ENCODE data around the gene TRIB2.
A peak's percentile ranks its signal among the peaks of the same experiment; 100 is the strongest.

TRIB2 gene

DNA sequence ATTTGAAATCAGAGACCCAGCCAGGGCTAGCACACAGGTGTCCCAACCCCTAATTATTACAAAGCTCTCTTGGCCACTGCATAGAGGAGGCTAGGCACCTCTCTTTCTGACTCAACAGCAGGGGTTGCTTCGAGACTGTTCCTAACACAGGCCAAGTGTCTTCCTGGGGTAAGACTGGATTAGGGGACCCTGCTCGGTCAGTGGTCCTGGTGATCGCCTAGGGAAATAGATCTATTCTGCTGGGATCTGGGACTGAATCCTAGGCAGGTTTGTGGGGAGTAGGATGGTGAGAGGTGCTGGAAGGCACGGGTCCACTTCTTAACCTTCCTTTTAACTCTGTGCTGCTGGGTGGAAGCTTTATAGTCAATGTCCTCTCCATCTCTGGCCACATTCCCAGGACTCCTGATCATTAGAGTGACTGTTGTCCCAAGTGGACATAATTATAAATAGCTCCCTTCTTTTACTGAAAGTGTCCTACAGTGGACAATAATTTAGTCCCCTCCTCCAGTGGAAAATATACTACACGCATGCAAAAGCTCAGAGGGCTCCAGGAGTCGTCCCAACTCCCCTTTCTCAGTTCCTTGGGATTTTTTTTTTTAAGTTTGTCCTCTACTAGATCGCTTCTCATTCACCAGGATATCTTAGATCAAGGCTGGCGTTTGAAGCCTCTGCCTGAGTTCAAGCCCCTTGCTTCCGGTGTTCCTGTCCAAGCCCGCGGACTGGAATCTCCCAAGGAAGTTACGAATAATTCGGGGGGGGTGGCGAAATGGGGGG lies 1.3 kb upstream of the TRIB2 start:
- no peak for FAIRE-seq

DNA sequence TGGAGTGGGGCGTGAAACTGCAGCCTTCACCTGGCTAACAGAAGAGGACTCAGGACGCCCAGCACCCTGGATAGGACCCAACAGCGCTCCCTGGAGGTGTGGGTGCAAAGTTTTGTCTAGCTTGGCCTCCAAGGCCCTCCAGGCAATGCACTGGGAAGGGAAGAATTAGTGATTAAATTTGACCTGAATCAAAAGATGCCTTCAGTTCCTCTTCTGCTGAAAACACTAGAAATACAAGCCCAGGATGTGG lies 779 bp upstream of the TRIB2 start:
- peak; percentile 67 for TF ChIP-seq CTCF (IDR thresholded peaks at IDR 0.05; ENCODE audit: insufficient read depth, missing control alignments)
- DNase-seq (ENCODE audit: insufficient read length, low spot score) (no peak), FAIRE-seq (no peak)

More for the DNA sequence above, 1.3 kb upstream of the TRIB2 start:
- no peak for DNase-seq (ENCODE audit: insufficient read length, low spot score)
- no peak for TF ChIP-seq CTCF (IDR thresholded peaks at IDR 0.05; ENCODE audit: insufficient read depth, missing control alignments)

DNA sequence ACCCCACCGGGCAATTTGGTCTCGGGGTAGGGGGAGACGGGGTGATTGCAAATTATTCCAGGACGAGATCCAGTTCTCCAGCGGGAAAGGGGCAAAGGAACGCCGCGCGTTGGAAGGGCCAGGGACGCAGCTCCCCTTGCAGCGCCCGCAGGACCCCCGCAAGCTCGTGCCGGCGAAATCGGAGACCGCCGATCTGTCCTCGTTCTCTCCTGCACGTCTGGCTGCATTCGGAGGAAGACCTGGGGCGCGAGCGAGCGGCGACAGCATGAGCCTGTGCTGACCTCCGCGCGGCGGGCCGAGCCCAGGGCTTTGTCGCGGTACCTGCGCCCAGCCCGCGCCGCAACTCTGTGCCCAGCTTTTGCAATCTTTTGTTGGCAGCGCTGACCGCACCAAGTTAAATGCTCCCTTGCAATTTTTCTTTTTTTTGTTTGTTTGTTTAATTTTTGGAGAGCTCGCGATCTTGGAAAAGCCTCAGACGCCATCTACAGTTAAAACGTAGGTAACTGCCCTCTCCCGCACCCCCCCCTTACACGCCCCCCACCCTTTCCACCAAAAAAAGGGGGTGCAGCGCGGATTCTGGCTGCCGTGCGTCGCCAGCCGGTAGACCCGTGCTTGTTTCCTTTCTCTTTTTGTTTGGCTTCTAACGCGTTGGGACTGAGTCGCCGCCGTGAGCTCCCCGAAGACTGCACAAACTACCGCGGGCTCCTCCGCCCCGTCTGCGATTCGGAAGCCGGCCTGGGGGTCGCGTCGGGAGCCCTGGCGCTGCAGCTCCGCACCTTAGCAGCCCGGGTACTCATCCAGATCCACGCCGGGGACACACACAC lies 667 bp downstream of the TRIB2 start:
- no peak for TF ChIP-seq CTCF (IDR thresholded peaks at IDR 0.05; ENCODE audit: insufficient read depth, missing control alignments)
- DNase-seq (ENCODE audit: insufficient read length, low spot score) (no peak), FAIRE-seq (no peak)

DNA sequence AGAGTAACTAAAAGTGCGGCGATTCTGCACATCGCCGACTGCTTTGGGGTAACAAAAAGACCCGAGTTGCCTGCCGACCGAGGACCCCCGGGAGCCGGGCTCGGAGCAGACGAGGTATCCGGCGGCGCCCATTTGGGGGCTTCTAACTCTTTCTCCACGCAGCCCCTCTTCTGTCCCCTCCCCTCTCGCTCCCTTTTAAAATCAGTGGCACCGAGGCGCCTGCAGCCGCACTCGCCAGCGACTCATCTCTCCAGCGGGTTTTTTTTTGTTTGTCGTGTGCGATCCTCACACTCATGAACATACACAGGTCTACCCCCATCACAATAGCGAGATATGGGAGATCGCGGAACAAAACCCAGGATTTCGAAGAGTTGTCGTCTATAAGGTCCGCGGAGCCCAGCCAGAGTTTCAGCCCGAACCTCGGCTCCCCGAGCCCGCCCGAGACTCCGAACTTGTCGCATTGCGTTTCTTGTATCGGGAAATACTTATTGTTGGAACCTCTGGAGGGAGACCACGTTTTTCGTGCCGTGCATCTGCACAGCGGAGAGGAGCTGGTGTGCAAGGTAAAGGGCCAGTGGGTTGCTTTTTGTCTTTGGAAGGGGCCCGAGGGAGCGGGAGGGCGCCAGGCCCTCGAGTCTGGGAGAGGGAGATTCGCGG lies 1.4 kb downstream of the TRIB2 start:
- FAIRE-seq (no peak), DNase-seq (ENCODE audit: insufficient read length, low spot score) (no peak)
- TF ChIP-seq CTCF (IDR thresholded peaks at IDR 0.05; ENCODE audit: insufficient read depth, missing control alignments), result no peak

DNA sequence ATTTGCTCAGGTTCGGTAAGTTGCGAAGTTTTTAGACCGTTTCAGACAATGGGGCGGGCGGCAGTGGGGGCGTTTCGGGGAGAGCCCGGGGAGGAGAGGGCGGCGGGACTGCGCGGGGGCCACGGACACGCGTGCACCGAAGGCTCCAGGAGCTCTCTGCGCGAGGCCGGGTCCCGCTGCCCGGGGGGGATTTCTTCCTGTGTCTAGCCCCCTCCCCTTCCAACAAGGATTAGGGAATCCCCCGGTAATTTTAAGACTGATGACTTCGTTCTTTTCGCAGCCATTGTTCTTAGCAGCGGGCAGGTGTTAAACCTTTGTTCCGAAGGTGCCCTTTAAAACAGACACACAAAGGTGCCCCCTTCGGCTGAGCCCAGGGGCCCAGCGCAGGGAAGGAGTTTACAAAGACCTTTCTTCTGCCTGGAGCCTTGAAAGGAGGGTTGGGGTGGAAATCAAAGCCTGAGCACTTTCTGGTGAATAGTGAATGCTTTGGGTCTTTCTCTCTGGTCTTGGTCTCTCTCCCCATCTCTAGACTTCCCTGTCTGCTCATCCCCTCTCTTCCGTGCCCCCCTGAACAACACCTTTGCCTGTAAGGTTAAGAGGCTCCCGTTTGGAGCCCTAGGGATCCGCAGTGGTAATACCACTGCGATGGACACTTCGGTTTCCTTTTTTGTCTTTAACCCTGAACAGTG lies 2.1 kb downstream of the TRIB2 start:
- DNase-seq (ENCODE audit: insufficient read length, low spot score) (no peak), FAIRE-seq (no peak)
- TF ChIP-seq CTCF (IDR thresholded peaks at IDR 0.05; ENCODE audit: insufficient read depth, missing control alignments), result no peak

GRCh38 chr2:12719400-12720277 lies 2.9 kb downstream of the TRIB2 start:
- FAIRE-seq, result no peak
- DNase-seq (ENCODE audit: insufficient read length, low spot score), result no peak
- no peak for TF ChIP-seq CTCF (IDR thresholded peaks at IDR 0.05; ENCODE audit: insufficient read depth, missing control alignments)
